Activated naive CD4-positive, alpha-beta T cell treated with anti-CD3 and anti-CD28 coated beads for 36 hours (primary cell): ENCODE results near the gene SLC16A8. TPM values are rescaled to one million over a fixed set of nuclear protein-coding genes. Genes with fewer than 3 reads are reported as not detected.
"Not testable (repeated sequence)": the region's sequence is repeated elsewhere in the genome, so short reads cannot be mapped to it uniquely, and the experiment has no call there.

ENCODE experiments used
- CTCF ChIA-PET: fragments of 350-600 bp; sonication (Branson Sonifier 250); formaldehyde crosslinking; loops from one replicate; lab custom pipeline; 2021; ENCODE audit warnings: antibody characterized with exemption; lab: Charles Lee
- DNase-seq: peaks from one replicate; pipeline ENCODE4 v3.0.0-alpha.2; 2020
- H3K27ac Mint-ChIP-seq: one replicate; pipeline ENCODE4 v1.8.0; 2021; ENCODE audit warnings: mild to moderate bottlenecking, mixed read lengths
- H3K27me3 Mint-ChIP-seq: one replicate; pipeline ENCODE4 v1.8.0; 2021; ENCODE audit warnings: low read depth, mixed read lengths
- H3K36me3 Mint-ChIP-seq: one replicate; pipeline ENCODE4 v1.8.0; 2021; ENCODE audit warnings: low read depth, mixed read lengths
- H3K4me1 Mint-ChIP-seq: one replicate; pipeline ENCODE4 v1.8.0; 2021; ENCODE audit warnings: low read depth, mixed read lengths
- H3K4me3 Mint-ChIP-seq: one replicate; pipeline ENCODE4 v1.8.0; 2021; ENCODE audit warnings: mild to moderate bottlenecking, moderate library complexity, mixed read lengths
- H3K9me3 Mint-ChIP-seq: one replicate; pipeline ENCODE4 v1.8.0; 2021; ENCODE audit warnings: mixed read lengths
- intact Hi-C: fragments of 100-400 bp; cut with micrococcal nuclease; formaldehyde crosslinking; loops from one replicate; pipeline ENCODE4 v1.15.1; 2023
- total RNA-seq, 2 experiments: library from RNA; stranded (reverse); gene quantifications; one replicate each; pipeline ENCODE4 v1.2.3, GENCODE V29; 2021

Gene SLC16A8
- total RNA-seq, 2 experiments from 2014 or later: not detected

DNA sequence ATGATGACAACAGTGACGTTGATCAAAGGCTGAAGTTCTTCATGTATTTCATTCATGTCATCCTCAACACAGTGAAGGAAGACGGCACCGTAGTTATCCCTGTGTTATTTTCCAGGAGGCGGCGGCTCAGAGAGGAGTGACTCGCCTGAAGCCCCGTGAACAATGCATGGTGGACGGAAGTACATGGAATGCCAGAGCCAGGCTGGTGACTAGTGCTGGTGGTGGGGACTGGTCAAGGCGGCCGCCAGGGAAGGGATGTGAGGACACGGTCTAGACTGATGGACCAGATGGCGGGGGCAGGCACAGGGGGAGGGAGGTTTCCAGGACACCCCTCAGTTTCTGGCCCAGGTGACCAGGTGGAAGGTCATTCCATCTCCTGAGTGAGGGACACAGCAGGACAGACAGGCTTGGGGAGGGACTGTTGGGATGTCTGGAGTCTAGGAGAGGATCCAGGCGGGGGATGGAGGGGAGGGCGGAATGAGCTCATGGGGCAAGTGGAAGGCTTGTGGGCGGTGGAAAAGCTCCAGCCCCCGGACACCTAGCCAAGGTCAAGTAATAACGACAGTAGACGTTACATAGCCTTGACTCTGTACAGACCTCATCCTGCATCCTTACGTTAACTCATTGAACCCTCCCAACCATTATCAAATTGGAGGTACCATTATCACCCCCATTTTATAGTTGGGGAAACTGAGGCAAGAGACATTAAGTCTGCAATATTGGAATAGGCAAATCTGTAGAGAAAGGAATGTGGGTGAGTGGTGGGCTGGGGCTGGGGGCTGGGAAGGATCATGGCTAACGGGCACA is 42.8 kb downstream of the SLC16A8 start:
- H3K9me3 Mint-ChIP-seq: no peaks in the 10 kb centered on the region
- H3K36me3 Mint-ChIP-seq: no peaks in the 10 kb centered on the region
- no peaks in the 10 kb centered on the region for H3K27me3 Mint-ChIP-seq
- H3K4me1 Mint-ChIP-seq: no peaks in the 10 kb centered on the region
- CTCF ChIA-PET: interaction anchor here (1.1 kb wide), 1 partner anchor 11 kb away, joined by 3 read pairs; no protein-coding TSS in a partner anchor
- intact Hi-C loops: no loop called here
- DNase-seq: no peak
- no peak overlapping the region for H3K4me3 Mint-ChIP-seq
- no peak overlapping the region for H3K27ac Mint-ChIP-seq

DNA sequence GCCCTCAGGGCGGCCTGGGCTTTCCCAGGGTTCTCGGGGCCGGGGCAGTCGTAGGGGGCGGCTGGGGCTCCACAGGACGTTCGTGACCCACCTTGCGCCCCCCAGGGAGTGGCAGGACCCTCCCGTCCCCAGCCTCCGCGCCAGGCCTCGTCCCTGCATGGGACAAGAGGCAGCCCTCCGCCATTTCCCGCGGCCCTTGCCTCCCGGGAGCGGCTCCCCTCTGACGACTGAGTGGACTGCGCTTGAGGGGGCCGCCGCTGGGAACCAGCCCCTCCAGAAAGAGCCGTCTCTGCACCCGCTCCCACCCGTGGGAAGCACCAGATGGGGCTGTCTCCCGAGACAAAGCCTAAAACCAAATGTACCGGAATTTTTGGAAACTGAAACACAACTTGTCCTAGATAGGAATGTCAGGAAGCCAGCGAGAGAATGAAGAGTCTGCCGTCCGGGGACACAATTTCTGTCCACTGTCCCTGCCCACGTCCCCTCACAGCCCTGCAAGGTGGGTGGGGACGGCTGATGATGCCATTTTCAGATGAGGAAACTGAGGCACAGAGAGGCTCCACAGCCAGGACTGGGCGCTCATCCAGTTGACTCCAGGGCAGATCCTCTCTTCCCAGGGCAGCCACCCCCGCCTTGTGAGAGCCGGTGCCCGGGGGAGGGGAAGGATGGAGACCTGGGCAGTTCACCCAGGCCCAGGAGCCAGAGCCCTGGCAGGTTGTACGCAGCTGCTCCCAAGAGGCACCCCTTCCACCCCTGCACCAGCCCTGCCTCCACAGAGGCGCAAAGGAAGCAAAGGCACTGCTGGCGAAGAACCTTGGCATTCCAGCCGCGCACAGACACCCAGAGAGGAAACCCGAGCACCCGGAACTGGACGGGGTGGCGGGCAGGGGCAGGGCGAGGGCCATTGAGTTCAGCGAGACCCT is 44.8 kb downstream of the SLC16A8 start:
- Mint-ChIP-seq H3K36me3 (no peaks in the 10 kb centered on the region), H3K27ac (no peak overlapping the region), H3K4me1 (no peaks in the 10 kb centered on the region), H3K27me3 (no peaks in the 10 kb centered on the region), H3K9me3 (no peaks in the 10 kb centered on the region), H3K4me3 (no peak overlapping the region)
- CTCF ChIA-PET: no interaction called here
- intact Hi-C loops: no loop called here
- no peak for DNase-seq

DNA sequence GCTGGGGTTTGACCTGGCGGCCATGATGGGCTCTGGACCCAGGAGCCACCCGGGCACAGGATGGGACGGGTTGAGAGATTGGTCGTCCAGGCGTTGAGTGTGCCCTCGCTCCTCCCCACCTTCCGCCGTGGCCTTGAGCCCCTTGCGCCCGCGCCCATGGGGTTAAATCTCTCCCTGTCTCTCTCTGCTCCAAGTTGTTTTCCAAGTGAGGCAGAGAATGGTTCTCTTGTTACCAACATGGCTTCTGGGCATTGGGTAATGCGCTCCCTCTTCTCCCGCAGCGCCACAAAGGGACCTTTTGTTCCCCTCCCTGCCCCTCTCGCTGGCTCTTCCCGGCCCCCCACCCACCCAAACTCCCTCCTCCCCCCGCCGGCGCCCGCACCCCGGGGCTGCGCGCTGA is 45.6 kb downstream of the SLC16A8 start:
- intact Hi-C loops: no loop called here
- CTCF ChIA-PET: no interaction called here
- Mint-ChIP-seq H3K27ac (no peak overlapping the region), H3K9me3 (no peaks in the 10 kb centered on the region), H3K27me3 (no peaks in the 10 kb centered on the region), H3K36me3 (no peaks in the 10 kb centered on the region), H3K4me3 (no peak overlapping the region), H3K4me1 (no peaks in the 10 kb centered on the region)
- DNase-seq: no peak

DNA sequence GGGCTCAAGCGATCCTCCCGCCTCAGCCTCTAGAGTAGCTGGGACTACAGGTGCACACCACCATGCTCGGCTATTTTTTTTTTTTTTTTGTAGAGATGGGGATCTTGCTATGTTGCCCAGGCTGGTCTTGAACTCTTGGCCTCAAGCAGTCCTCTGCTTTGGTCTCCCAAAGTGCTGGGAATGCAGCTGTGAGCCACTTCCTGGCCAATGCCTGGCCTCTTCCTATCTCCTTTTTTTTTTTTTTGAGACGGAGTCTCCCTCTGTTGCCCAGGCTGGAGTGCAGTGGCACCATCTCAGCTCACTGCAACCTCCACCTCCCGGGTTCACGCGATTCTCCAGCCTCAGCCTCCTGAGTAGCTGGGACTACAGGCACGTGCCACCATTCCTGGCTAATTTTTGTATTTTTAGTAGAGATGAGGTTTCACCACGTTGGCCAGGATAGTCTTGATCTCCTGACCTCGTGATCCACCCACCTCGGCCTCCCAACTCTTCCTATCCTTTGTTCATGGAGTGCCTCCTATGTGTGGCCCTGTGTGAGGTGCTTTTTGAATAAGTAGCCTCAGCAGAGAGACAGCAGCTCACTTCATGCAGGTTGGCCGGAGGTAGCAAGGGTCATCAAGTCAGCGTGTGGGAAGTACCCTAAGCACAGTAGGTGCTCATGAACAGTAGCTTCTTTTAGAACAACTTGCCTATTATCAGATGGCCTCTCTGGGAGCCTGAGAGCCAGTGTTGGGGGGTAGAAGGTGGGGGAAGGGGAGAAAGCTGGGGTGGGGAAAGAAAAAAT is 46.4 kb downstream of the SLC16A8 start:
- intact Hi-C loops, H3K4me1 Mint-ChIP-seq, DNase-seq, H3K36me3 Mint-ChIP-seq, H3K4me3 Mint-ChIP-seq, H3K27ac Mint-ChIP-seq, H3K9me3 Mint-ChIP-seq, H3K27me3 Mint-ChIP-seq: not testable (repeated sequence)
- CTCF ChIA-PET: interaction anchor here (0.7 kb wide), 1 partner anchor 10 kb away, joined by 6 read pairs; no protein-coding TSS in a partner anchor

DNA sequence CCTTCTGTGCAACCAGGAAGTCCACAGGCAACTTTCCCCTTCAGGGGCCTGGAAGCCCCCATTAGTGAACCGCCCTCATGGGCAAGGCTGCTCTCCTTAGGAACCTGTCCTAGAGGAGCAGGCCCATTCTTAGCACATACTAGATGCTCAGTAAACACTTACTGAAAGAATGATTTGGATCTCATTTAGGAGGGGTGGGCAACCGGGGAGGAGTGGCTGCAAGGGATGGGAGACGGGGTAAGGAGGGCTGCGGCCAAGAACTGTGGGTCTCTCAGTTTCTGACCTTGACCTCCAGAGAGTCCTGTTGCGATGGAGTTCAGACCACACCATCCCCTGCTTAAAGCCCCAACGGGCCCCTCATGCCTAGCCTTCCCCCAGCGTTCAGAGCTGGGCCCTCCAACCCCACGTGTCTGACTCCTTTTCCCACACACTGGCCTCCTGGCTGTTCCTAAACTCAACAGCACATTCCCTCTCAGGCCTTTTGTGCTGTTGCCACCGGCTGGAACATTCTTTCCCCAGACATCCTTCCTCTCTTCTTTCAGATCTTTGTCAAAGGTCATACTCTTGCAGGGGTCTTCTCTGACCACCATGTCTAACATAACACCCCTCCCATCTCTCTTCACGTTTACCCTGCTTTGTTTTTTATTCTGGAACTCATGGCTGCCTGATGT is 47.5 kb downstream of the SLC16A8 start:
- Mint-ChIP-seq H3K9me3 (no peaks in the 10 kb centered on the region), H3K4me3 (no peak overlapping the region), H3K27ac (no peak overlapping the region), H3K27me3 (no peaks in the 10 kb centered on the region), H3K36me3 (no peaks in the 10 kb centered on the region), H3K4me1 (no peaks in the 10 kb centered on the region)
- CTCF ChIA-PET: no interaction called here
- intact Hi-C loops: no loop called here
- DNase-seq: no peak

DNA sequence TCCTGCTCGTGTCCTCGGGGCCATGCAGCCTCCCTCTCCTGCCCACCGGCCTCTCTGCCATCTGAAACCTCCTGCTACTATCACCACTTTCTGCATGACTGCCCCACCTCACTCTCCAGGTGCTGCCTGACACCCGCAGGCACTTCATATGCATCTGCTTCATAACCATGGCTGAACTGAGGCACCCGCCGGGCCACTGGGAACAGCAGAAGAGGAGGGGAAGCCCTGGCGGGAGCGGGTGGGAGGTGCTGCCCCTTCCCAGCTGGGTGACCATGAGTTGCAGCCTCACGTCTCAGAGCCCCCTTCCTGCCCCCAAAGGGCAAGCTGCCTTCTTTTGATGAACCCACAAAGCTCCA is 48.5 kb downstream of the SLC16A8 start:
- CTCF ChIA-PET: no interaction called here
- Mint-ChIP-seq H3K36me3 (no peaks in the 10 kb centered on the region), H3K27me3 (no peaks in the 10 kb centered on the region), H3K4me1 (no peaks in the 10 kb centered on the region), H3K27ac (no peak overlapping the region), H3K9me3 (no peaks in the 10 kb centered on the region), H3K4me3 (no peak overlapping the region)
- intact Hi-C loops: no loop called here
- no peak for DNase-seq

DNA sequence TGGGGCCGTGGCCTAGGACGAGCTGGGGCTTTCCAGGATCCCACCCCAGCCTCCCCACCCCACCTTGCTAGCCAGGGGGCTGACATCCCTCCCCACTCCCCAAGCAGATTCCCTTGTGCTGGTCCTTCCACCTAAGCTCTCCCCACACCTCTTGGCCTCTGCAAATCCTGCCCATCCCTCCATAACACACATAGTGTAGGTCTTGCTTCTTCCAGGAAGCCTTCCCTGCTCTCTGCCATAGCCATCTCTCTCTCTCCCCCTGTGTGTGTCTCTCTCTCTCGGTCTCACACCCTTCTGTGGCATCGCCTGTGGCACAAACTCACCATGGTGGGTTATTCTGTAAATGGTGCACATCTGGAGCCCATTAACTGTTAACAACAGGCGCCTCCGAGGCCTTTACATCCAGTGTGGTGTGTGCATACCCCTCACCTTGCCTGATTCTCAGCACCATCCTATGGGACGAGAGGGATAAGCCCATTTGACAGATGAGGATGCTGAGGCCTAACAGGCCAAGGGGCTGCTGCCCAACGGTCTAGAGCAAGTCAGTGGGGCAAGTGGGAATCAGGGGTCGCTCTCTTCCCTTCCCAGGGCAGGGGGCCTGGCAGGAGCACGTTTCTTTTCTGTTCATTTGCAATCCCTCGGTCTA is 49.0 kb downstream of the SLC16A8 start:
- no peaks in the 10 kb centered on the region for H3K9me3 Mint-ChIP-seq
- no peaks in the 10 kb centered on the region for H3K4me1 Mint-ChIP-seq
- intact Hi-C loops: no loop called here
- DNase-seq: no peak
- no peak overlapping the region for H3K27ac Mint-ChIP-seq
- H3K36me3 Mint-ChIP-seq: no peaks in the 10 kb centered on the region
- CTCF ChIA-PET: interaction anchor here (1.5 kb wide), 1 partner anchor 17 kb away, joined by 7 read pairs; no protein-coding TSS in a partner anchor
- no peaks in the 10 kb centered on the region for H3K27me3 Mint-ChIP-seq
- no peak overlapping the region for H3K4me3 Mint-ChIP-seq

DNA sequence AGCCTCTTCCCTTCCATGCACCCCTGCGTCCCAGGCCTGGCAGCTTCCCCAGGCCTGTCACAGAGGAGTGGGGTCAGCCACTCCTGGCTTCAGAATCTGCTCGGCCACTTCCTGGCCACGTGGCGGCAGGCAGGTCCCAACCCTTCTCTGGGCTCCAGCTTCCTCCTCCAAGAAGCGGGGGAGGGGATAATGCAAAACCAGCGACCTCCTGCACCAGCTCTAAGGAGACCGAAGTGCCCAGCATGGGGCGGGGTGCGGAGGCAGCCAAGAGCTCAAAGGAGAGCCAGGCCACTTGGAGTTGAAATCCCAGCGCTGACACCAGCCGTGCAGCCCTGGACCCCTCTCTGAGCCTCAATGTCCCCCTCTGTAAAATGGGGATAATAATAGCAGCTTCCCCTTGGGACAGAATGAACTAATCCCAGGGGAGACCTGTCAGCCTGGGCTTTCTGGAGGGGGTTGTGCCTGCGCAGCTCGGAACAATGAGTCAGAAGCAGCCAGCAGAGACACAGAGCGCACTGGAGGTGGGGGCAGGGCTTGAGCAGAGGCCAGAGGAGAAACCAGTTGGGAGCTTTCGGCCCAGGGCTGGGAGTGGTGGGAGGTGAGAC is 49.6 kb downstream of the SLC16A8 start:
- Mint-ChIP-seq H3K4me1 (no peaks in the 10 kb centered on the region), H3K27me3 (no peaks in the 10 kb centered on the region), H3K27ac (no peak overlapping the region), H3K9me3 (no peaks in the 10 kb centered on the region), H3K36me3 (no peaks in the 10 kb centered on the region), H3K4me3 (no peak overlapping the region)
- CTCF ChIA-PET: interaction anchor here (1.5 kb wide), 1 partner anchor 18 kb away, joined by 7 read pairs; no protein-coding TSS in a partner anchor
- DNase-seq: no peak
- intact Hi-C loops: no loop called here

DNA sequence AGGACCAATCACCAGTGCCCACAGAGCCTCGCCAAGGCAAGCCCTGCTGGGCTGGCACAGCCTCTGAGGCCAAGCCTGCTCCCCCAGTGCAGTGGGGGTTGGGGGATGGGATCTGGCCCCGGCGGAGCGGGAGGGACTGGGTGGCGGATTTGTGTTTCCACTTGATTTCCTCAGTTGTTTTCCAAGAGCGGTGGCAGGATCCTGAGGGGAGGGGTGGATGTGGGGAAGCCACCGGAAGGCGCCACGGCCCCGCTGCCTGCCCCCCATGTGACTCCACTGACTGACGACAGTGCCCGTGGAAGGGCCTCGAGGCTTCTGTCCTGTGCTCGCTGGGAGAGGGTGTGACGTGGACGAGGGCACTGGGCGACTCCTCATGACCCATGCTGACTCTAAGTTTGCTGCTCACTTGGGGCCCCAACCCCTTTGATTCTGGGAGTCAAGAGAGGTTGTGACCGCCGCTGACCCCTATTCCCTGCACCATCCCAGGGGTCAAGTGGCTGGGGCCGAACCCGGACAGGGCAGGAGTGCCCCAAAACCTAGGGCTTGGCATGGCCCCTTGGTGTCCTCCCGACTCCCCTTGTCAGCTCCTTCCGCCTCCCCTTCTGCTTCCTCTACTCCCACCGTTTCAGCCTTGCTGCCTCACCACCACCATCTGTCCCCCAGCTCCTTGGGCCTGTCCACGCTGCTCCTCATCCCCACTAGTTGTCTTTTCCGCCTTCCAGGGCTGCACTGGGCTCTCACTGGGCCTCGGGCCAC is 50.3 kb downstream of the SLC16A8 start:
- Mint-ChIP-seq H3K36me3 (no peaks in the 10 kb centered on the region), H3K4me1 (no peaks in the 10 kb centered on the region), H3K4me3 (no peak overlapping the region), H3K27ac (no peak overlapping the region), H3K27me3 (no peaks in the 10 kb centered on the region), H3K9me3 (no peaks in the 10 kb centered on the region)
- intact Hi-C loops: no loop called here
- no peak for DNase-seq
- CTCF ChIA-PET: interaction anchor here (1.5 kb wide), 1 partner anchor 18 kb away, joined by 7 read pairs; no protein-coding TSS in a partner anchor

DNA sequence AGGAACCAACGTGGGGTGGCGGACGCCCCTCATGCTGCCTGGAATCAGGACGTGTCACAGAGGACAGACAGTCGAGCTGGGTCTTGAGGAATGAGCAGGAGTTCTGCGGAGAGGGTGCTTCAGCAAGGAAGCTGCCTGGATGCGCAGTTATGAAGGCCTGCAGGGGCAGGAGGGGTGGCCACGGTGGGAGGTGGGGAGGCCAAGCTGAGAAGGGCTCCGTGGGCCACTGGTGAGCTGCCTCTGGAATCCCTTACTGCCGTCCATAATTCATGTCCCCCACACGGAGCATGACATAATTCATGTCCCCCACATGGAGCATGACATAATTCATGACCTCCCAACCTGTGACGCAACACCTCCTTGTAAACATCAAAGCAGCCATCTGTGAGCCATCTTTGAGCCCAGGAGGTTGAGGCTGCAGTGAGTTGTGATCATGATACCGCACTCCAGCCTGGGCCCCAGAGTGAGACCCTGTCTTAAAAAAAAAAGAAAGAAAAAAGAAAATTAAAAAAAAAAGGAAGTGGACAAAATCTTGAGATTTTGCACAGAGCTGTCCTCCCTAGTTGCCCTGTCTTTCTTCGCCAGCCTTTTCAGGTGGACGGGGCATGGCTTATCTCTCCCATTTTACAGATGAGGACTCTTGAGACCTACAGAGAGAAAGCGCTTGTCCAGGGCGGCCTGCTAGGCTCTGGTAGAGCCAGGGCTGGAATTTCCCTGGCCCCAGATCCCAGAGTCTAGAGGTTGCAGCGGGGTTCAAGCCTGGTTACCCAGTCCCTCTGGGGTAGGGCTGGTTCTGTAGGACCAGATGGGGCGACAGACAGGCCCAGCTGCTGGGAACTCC is 51.1 kb downstream of the SLC16A8 start:
- CTCF ChIA-PET: no interaction called here
- H3K36me3 Mint-ChIP-seq: no peaks in the 10 kb centered on the region
- no peaks in the 10 kb centered on the region for H3K4me1 Mint-ChIP-seq
- intact Hi-C loops: no loop called here
- no peak for DNase-seq
- no peaks in the 10 kb centered on the region for H3K9me3 Mint-ChIP-seq
- no peak overlapping the region for H3K27ac Mint-ChIP-seq
- H3K27me3 Mint-ChIP-seq: no peaks in the 10 kb centered on the region
- H3K4me3 Mint-ChIP-seq: no peak overlapping the region
